GF-D8 (cell line): ENCODE measurements around the gene ATF4.

ENCODE experiments used
- DNase-seq: peaks from one replicate; lab custom pipeline; 2025; lab: John Stamatoyannopoulos, UW

ATF4 gene

GRCh38 chr22:39528681-39529486 is 8.5 kb downstream of the ATF4 start:
- DNase-seq, result peak; percentile 74

- DNase-seq, result no peak
Observed at GRCh38 chr22:39529487-39529851, 9.1 kb downstream of the ATF4 start.

- no peak for DNase-seq
Observed at GRCh38 chr22:39530116-39530515, 9.8 kb downstream of the ATF4 start.

- DNase-seq, result no peak
Observed at GRCh38 chr22:39530692-39531331, 10.4 kb downstream of the ATF4 start.

- peak; percentile 97 for DNase-seq
Observed at GRCh38 chr22:39532215-39533073, 12.1 kb downstream of the ATF4 start, which contains the start of gene RPS19BP1. Gene RPS19BP1, minus strand, starts transcription at chr22:39532748. Its CDS starts 10 bp downstream, at chr22:39532738.

GRCh38 chr22:39534092-39534506 is 13.7 kb downstream of the ATF4 start:
- DNase-seq, result no peak

- DNase-seq, result no peak
Observed at GRCh38 chr22:39534591-39535356, 14.4 kb downstream of the ATF4 start.

- DNase-seq, result no peak
Observed at GRCh38 chr22:39535357-39535725, 15.0 kb downstream of the ATF4 start.

GRCh38 chr22:39535831-39536449 is 15.6 kb downstream of the ATF4 start:
- no peak for DNase-seq

- no peak for DNase-seq
Observed at GRCh38 chr22:39536711-39537110, 16.3 kb downstream of the ATF4 start.

GRCh38 chr22:39537975-39538374 is 17.6 kb downstream of the ATF4 start:
- no peak for DNase-seq

GRCh38 chr22:39543095-39543494 is 22.7 kb downstream of the ATF4 start:
- DNase-seq, result no peak

- DNase-seq, result no peak
Observed at GRCh38 chr22:39545386-39546365, 25.3 kb downstream of the ATF4 start.

- no peak for DNase-seq
Observed at GRCh38 chr22:39546889-39547586, 26.7 kb downstream of the ATF4 start.

- DNase-seq, result no peak
Observed at GRCh38 chr22:39547587-39547947, 27.2 kb downstream of the ATF4 start.

- no peak for DNase-seq
Observed at GRCh38 chr22:39553429-39553828, 33.1 kb downstream of the ATF4 start.

- no peak for DNase-seq
Observed at GRCh38 chr22:39554151-39554550, 33.8 kb downstream of the ATF4 start.

- DNase-seq, result no peak
Observed at GRCh38 chr22:39556970-39557841, 36.8 kb downstream of the ATF4 start.
